ENCODE measurements around the gene BMP2.

The BMP2 gene

DNA sequence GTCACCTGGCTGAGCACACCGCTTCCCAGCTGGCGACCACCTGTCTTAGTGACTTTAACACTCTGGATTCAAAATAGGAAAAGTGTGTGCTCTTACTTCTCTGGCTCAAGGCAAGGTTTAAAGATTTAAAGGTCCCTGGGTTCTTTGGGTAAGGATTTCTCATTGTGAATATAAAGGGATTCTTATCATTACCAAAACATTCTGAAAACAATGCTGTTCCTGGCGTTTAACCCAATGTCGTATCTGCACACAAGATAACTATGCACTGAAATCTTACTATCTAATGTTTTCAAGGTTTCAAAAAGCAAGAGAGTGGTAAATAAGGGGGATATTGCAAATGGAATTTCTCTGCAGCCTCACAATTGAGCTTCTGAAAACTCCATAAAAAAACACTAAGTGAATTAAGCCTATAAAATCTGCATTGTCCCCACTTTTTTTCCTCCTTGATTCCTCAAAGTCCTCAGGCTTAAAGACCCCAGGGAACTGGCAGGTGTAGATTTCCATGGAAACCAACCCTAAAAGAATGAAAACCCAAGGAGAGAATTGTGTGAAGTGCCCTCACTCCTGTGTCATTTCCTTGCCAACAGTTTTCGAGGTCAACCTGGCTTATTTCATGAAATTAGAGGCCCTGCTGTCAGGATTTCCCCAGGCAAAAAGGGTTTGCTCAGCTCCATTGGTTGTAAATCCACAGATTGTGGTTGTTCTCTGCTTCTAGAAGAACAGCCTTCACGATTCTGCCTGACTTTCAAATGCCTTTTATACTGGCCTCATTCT, 44.0 kb downstream of the BMP2 start:
- no peak for DNase-seq (ENCODE audit: extremely low read depth, low read depth)
- no peak overlapping the region for H3K4me3 ChIP-seq (replicated peaks; ENCODE audit: low read depth, low read length)
- TF ChIP-seq, protein P1, sequence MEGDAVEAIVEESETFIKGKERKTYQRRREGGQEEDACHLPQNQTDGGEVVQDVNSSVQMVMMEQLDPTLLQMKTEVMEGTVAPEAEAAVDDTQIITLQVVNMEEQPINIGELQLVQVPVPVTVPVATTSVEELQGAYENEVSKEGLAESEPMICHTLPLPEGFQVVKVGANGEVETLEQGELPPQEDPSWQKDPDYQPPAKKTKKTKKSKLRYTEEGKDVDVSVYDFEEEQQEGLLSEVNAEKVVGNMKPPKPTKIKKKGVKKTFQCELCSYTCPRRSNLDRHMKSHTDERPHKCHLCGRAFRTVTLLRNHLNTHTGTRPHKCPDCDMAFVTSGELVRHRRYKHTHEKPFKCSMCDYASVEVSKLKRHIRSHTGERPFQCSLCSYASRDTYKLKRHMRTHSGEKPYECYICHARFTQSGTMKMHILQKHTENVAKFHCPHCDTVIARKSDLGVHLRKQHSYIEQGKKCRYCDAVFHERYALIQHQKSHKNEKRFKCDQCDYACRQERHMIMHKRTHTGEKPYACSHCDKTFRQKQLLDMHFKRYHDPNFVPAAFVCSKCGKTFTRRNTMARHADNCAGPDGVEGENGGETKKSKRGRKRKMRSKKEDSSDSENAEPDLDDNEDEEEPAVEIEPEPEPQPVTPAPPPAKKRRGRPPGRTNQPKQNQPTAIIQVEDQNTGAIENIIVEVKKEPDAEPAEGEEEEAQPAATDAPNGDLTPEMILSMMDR (IDR thresholded peaks at IDR 0.05; ENCODE audit: low read depth, low read length, missing control alignments) = no peak

GRCh38 chr20:6812530-6812929, 45.0 kb downstream of the BMP2 start:
- DNase-seq (ENCODE audit: extremely low read depth, low read depth) = no peak
- TF ChIP-seq, protein P1 (IDR thresholded peaks at IDR 0.05; ENCODE audit: low read depth, low read length, missing control alignments) = no peak
- no peak overlapping the region for H3K4me3 ChIP-seq (replicated peaks; ENCODE audit: low read depth, low read length)

- TF ChIP-seq, protein P1 (IDR thresholded peaks at IDR 0.05; ENCODE audit: low read depth, low read length, missing control alignments) = no peak
- no peak overlapping the region for H3K4me3 ChIP-seq (replicated peaks; ENCODE audit: low read depth, low read length)
- no peak for DNase-seq (ENCODE audit: extremely low read depth, low read depth)
Observed at GRCh38 chr20:6814945-6815344, 47.5 kb downstream of the BMP2 start.

GRCh38 chr20:6818033-6818808, 50.7 kb downstream of the BMP2 start:
- no peak overlapping the region for H3K4me3 ChIP-seq (replicated peaks; ENCODE audit: low read depth, low read length)
- TF ChIP-seq, protein P1 (IDR thresholded peaks at IDR 0.05; ENCODE audit: low read depth, low read length, missing control alignments) = no peak
- DNase-seq (ENCODE audit: extremely low read depth, low read depth) = no peak

GRCh38 chr20:6819599-6819998, 52.1 kb downstream of the BMP2 start:
- no peak overlapping the region for H3K4me3 ChIP-seq (replicated peaks; ENCODE audit: low read depth, low read length)
- TF ChIP-seq, protein P1 (IDR thresholded peaks at IDR 0.05; ENCODE audit: low read depth, low read length, missing control alignments) = no peak
- no peak for DNase-seq (ENCODE audit: extremely low read depth, low read depth)

GRCh38 chr20:6824401-6824800, 56.9 kb downstream of the BMP2 start:
- DNase-seq (ENCODE audit: extremely low read depth, low read depth) = no peak
- TF ChIP-seq, protein P1 (IDR thresholded peaks at IDR 0.05; ENCODE audit: low read depth, low read length, missing control alignments) = no peak
- H3K4me3 ChIP-seq (replicated peaks; ENCODE audit: low read depth, low read length) = no peak overlapping the region

Measured in HFF-Myc (cell line).